ENCODE measurements around the gene COL5A1.

DNA sequence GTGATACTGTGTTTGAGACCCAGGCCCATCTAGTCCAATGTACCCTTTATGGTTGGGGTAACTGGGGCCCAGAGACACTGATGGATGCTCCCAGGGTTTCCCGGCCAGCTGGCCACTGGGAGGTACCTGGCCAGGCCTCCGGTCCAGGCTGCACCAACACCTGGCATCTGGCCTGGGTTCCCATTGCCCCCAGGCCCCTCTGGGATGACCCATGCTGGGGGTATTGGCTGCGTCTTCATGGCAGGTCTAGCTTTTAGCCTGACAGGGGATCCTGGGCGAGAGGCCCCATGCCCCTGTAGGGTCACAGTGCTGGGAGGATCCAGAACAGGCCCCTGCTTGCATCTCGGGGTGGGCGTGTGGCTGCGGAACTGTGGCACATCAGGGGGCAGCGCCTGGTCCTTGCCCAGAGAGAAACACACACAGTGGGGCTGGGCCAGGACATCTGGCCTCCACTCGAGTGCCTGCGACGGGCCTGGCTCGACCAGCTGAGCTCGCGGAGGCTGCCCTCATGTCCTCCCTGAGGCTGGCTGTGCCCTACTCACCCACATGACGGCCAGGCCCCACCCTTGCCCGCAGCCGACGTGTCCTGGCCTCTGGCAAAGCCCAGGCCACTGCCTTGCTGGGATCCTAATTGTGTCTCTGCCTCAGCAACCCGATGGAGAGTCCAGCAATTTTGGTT, 21.5 kb upstream of the COL5A1 start:
- TF ChIP-seq, protein P1, sequence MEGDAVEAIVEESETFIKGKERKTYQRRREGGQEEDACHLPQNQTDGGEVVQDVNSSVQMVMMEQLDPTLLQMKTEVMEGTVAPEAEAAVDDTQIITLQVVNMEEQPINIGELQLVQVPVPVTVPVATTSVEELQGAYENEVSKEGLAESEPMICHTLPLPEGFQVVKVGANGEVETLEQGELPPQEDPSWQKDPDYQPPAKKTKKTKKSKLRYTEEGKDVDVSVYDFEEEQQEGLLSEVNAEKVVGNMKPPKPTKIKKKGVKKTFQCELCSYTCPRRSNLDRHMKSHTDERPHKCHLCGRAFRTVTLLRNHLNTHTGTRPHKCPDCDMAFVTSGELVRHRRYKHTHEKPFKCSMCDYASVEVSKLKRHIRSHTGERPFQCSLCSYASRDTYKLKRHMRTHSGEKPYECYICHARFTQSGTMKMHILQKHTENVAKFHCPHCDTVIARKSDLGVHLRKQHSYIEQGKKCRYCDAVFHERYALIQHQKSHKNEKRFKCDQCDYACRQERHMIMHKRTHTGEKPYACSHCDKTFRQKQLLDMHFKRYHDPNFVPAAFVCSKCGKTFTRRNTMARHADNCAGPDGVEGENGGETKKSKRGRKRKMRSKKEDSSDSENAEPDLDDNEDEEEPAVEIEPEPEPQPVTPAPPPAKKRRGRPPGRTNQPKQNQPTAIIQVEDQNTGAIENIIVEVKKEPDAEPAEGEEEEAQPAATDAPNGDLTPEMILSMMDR (conservative IDR thresholded peaks at IDR 0.05) = no peak
- TF ChIP-seq ZFX (IDR thresholded peaks at IDR 0.05) = no peak

Measured in C4-2B (cell line).